Measurements from ENCODE around the gene SUCLG2.

Gene SUCLG2

DNA sequence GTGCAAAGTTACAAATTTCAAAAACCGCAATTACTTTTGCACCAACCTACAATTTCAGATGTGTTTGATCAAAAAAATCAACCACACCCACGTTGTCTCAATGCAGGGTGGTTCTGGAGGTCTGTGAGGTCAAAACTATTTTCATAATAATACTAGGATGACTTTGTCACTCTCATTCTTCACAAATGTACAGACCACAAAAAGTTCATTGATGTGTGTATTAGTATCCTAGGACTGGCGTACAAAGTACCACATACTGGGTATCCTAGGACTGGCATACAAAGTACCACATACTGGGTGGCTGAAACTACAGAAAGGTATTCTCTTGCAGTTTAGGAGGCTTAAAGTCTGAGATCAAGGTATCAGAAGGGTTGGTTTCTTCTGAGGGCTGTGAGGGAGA lies 13.0 kb downstream of the SUCLG2 start:
- Histone ChIP-seq H3K9me3 (ENCODE audit: control insufficient read depth, low read length) (no peaks in the 10 kb centered on the region), H3K27ac (ENCODE audit: insufficient read depth, low read length, poor library complexity, severe bottlenecking) (no peak overlapping the region), H3K36me3 (ENCODE audit: control insufficient read depth, insufficient read depth, low read length) (no peaks in the 10 kb centered on the region), H3K4me3 (ENCODE audit: insufficient read depth, low read depth, low read length, poor library complexity, severe bottlenecking) (no peak overlapping the region), H3K4me1 (ENCODE audit: control insufficient read depth, insufficient read depth, low read length, poor library complexity, severe bottlenecking) (no peaks in the 10 kb centered on the region), H3K27me3 (replicated peaks; ENCODE audit: control insufficient read depth, insufficient read depth, low read length, poor library complexity, severe bottlenecking) (no peaks in the 10 kb centered on the region)
- no peak for DNase-seq

DNA sequence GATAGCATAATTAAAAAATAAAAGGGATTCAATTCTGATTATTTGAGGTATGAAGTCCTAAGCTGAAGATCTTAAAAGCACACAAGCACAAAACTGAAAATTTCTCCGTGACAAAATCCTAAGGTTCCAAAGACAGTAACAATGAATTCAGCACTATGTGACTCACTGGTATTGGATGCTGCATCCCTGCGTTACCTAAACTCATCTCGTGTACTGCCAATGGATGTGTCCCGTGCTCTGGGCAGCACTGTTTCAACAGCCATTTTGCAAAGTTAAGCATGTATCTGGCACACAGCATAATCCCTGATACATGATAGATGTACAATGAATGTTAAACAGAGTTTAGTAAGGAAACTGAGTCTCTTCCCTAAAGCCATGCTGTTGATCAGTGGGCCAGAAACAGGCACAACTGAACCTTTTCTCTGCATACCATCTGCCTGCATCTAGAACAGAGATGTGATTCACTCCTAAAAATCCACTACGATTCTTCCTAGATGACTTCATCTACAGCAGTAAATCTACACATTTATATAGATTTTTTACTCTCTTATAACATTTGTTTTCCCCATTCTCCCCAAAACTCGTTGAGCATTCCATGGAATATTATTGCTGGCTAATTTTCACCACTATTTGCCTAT lies 14.3 kb downstream of the SUCLG2 start:
- no peak for DNase-seq
- no peak overlapping the region for H3K4me3 ChIP-seq (ENCODE audit: insufficient read depth, low read depth, low read length, poor library complexity, severe bottlenecking)

DNA sequence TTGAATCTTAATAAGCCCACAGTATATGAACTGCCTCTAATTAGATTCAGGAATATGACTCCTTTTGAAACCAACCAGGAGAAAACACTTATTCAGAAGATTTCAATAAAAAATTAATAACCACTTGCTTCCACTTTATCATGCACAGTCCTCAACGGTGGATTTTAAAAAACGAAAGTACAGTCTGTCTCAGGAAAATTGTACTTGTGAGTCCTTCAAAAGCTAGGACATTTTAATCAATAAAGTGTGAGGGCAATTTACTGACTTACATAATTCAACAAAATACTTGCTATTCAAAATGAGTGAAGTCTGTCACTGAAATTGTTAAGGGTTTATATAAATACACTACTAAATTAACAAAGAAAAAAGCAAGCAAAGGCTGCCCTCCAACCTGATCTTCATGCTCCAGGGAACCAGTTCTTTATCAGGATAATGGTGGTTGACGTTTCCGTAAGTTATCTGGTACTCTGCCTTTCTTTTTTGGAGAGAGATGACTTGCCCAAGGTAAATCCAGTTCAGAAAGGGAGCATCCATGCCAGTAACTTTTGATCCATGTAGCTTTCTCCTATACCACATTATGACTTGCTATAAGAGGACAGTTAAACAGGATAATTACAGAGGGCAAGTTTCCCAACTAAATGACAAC lies 17.0 kb downstream of the SUCLG2 start:
- no peak for DNase-seq
- Histone ChIP-seq H3K4me1 (ENCODE audit: control insufficient read depth, insufficient read depth, low read length, poor library complexity, severe bottlenecking) (no peaks in the 10 kb centered on the region), H3K27me3 (replicated peaks; ENCODE audit: control insufficient read depth, insufficient read depth, low read length, poor library complexity, severe bottlenecking) (no peaks in the 10 kb centered on the region), H3K9me3 (ENCODE audit: control insufficient read depth, low read length) (no peaks in the 10 kb centered on the region), H3K36me3 (ENCODE audit: control insufficient read depth, insufficient read depth, low read length) (no peaks in the 10 kb centered on the region), H3K4me3 (ENCODE audit: insufficient read depth, low read depth, low read length, poor library complexity, severe bottlenecking) (no peak overlapping the region), H3K27ac (ENCODE audit: insufficient read depth, low read length, poor library complexity, severe bottlenecking) (no peak overlapping the region)

More for the DNA sequence above, 14.3 kb downstream of the SUCLG2 start:
- H3K27ac ChIP-seq (ENCODE audit: insufficient read depth, low read length, poor library complexity, severe bottlenecking): no peak overlapping the region
- no peaks in the 10 kb centered on the region for H3K27me3 ChIP-seq (replicated peaks; ENCODE audit: control insufficient read depth, insufficient read depth, low read length, poor library complexity, severe bottlenecking)
- H3K36me3 ChIP-seq (ENCODE audit: control insufficient read depth, insufficient read depth, low read length): no peaks in the 10 kb centered on the region
- H3K4me1 ChIP-seq (ENCODE audit: control insufficient read depth, insufficient read depth, low read length, poor library complexity, severe bottlenecking): no peaks in the 10 kb centered on the region
- H3K9me3 ChIP-seq (ENCODE audit: control insufficient read depth, low read length): no peaks in the 10 kb centered on the region

- H3K27ac ChIP-seq (ENCODE audit: insufficient read depth, low read length, poor library complexity, severe bottlenecking): no peak overlapping the region
- H3K27me3 ChIP-seq (replicated peaks; ENCODE audit: control insufficient read depth, insufficient read depth, low read length, poor library complexity, severe bottlenecking): no peaks in the 10 kb centered on the region
- H3K4me1 ChIP-seq (ENCODE audit: control insufficient read depth, insufficient read depth, low read length, poor library complexity, severe bottlenecking): no peaks in the 10 kb centered on the region
- no peak for DNase-seq
- no peaks in the 10 kb centered on the region for H3K36me3 ChIP-seq (ENCODE audit: control insufficient read depth, insufficient read depth, low read length)
- H3K9me3 ChIP-seq (ENCODE audit: control insufficient read depth, low read length): no peaks in the 10 kb centered on the region
- H3K4me3 ChIP-seq (ENCODE audit: insufficient read depth, low read depth, low read length, poor library complexity, severe bottlenecking): no peak overlapping the region
Measured at GRCh38 chr3:67635806-67636205, 18.6 kb downstream of the SUCLG2 start.

GRCh38 chr3:67635257-67635656 lies 19.2 kb downstream of the SUCLG2 start:
- Histone ChIP-seq H3K9me3 (ENCODE audit: control insufficient read depth, low read length) (no peaks in the 10 kb centered on the region), H3K27me3 (replicated peaks; ENCODE audit: control insufficient read depth, insufficient read depth, low read length, poor library complexity, severe bottlenecking) (no peaks in the 10 kb centered on the region), H3K36me3 (ENCODE audit: control insufficient read depth, insufficient read depth, low read length) (no peaks in the 10 kb centered on the region), H3K4me1 (ENCODE audit: control insufficient read depth, insufficient read depth, low read length, poor library complexity, severe bottlenecking) (no peaks in the 10 kb centered on the region), H3K4me3 (ENCODE audit: insufficient read depth, low read depth, low read length, poor library complexity, severe bottlenecking) (no peak overlapping the region), H3K27ac (ENCODE audit: insufficient read depth, low read length, poor library complexity, severe bottlenecking) (no peak overlapping the region)
- no peak for DNase-seq

DNA sequence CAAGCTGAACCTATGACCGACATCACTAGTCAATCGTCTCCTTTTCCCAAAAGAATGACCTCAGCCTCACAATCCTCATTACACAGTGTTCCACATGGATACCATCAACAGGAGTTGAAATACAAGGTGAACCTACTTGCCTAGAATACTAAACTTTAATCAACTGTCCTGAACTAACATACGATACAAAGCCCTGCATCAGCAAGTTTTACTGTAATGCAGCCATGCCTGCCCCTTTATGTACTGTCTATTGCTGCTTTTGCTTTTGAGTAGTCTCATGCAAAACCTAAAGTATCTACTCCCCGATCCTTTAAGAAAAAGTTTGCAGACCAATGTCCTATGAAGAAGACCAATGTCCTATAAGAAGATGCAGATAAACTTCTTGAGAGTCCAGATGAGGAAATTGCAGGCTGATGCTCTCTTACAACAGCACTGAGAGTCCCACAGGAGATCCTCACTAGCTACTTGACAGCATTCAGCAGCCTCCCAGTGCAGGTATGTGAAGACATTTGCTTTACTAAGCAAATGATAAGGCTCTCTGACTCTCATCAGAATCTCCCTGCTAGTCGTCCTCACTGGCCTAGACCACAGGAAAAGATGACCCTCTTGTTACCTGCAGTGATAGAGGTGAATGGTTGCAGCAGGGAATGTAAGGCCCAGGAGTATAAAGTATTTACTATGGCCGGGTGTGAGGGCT lies 23.6 kb downstream of the SUCLG2 start:
- no peak overlapping the region for H3K4me3 ChIP-seq (ENCODE audit: insufficient read depth, low read depth, low read length, poor library complexity, severe bottlenecking)
- DNase-seq: no peak
- H3K27me3 ChIP-seq (replicated peaks; ENCODE audit: control insufficient read depth, insufficient read depth, low read length, poor library complexity, severe bottlenecking): no peaks in the 10 kb centered on the region

GRCh38 chr3:67624687-67625086 lies 29.7 kb downstream of the SUCLG2 start:
- peaks cover 4% of the 10 kb centered on the region for H3K4me1 ChIP-seq (ENCODE audit: control insufficient read depth, insufficient read depth, low read length, poor library complexity, severe bottlenecking)
- no peak for DNase-seq
- no peaks in the 10 kb centered on the region for H3K27me3 ChIP-seq (replicated peaks; ENCODE audit: control insufficient read depth, insufficient read depth, low read length, poor library complexity, severe bottlenecking)
- H3K27ac ChIP-seq (ENCODE audit: insufficient read depth, low read length, poor library complexity, severe bottlenecking): no peak overlapping the region
- no peak overlapping the region for H3K4me3 ChIP-seq (ENCODE audit: insufficient read depth, low read depth, low read length, poor library complexity, severe bottlenecking)
- peaks cover 6% of the 10 kb centered on the region for H3K36me3 ChIP-seq (ENCODE audit: control insufficient read depth, insufficient read depth, low read length)
- no peaks in the 10 kb centered on the region for H3K9me3 ChIP-seq (ENCODE audit: control insufficient read depth, low read length)

More for the DNA sequence above, 23.6 kb downstream of the SUCLG2 start:
- H3K27ac ChIP-seq (ENCODE audit: insufficient read depth, low read length, poor library complexity, severe bottlenecking): no peak overlapping the region
- H3K9me3 ChIP-seq (ENCODE audit: control insufficient read depth, low read length): no peaks in the 10 kb centered on the region
- H3K4me1 ChIP-seq (ENCODE audit: control insufficient read depth, insufficient read depth, low read length, poor library complexity, severe bottlenecking): no peaks in the 10 kb centered on the region
- H3K36me3 ChIP-seq (ENCODE audit: control insufficient read depth, insufficient read depth, low read length): peaks cover 6% of the 10 kb centered on the region

GRCh38 chr3:67624078-67624477 lies 30.3 kb downstream of the SUCLG2 start:
- Histone ChIP-seq H3K4me1 (ENCODE audit: control insufficient read depth, insufficient read depth, low read length, poor library complexity, severe bottlenecking) (peaks cover 4% of the 10 kb centered on the region), H3K4me3 (ENCODE audit: insufficient read depth, low read depth, low read length, poor library complexity, severe bottlenecking) (no peak overlapping the region), H3K9me3 (ENCODE audit: control insufficient read depth, low read length) (no peaks in the 10 kb centered on the region), H3K36me3 (ENCODE audit: control insufficient read depth, insufficient read depth, low read length) (peaks cover 6% of the 10 kb centered on the region), H3K27ac (ENCODE audit: insufficient read depth, low read length, poor library complexity, severe bottlenecking) (no peak overlapping the region), H3K27me3 (replicated peaks; ENCODE audit: control insufficient read depth, insufficient read depth, low read length, poor library complexity, severe bottlenecking) (no peaks in the 10 kb centered on the region)
- no peak for DNase-seq

GRCh38 chr3:67622652-67623051 lies 31.8 kb downstream of the SUCLG2 start:
- DNase-seq: no peak
- Histone ChIP-seq H3K4me1 (ENCODE audit: control insufficient read depth, insufficient read depth, low read length, poor library complexity, severe bottlenecking) (peaks cover 4% of the 10 kb centered on the region), H3K27ac (ENCODE audit: insufficient read depth, low read length, poor library complexity, severe bottlenecking) (no peak overlapping the region), H3K9me3 (ENCODE audit: control insufficient read depth, low read length) (no peaks in the 10 kb centered on the region), H3K27me3 (replicated peaks; ENCODE audit: control insufficient read depth, insufficient read depth, low read length, poor library complexity, severe bottlenecking) (no peaks in the 10 kb centered on the region), H3K36me3 (ENCODE audit: control insufficient read depth, insufficient read depth, low read length) (peaks cover 14% of the 10 kb centered on the region), H3K4me3 (ENCODE audit: insufficient read depth, low read depth, low read length, poor library complexity, severe bottlenecking) (no peak overlapping the region)

DNA sequence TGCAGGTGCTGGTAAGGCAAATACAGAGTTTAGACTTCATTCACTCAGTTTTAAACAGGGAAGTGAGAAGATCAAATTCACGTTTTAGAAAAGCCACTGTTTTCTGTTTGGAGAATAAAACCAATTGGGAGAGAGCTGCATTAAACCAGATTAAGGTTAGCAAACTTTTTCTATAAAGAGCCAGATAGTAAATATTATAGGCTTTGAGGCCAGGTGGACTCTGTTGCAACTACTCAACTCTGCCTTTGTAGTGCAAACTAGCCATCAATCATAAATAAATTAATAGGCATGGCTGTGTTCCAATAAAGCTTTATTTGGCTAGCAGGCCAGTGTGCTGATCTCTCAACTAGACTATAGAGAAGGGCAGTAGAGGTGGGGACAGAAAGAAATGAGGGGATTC lies 33.5 kb downstream of the SUCLG2 start:
- H3K27me3 ChIP-seq (replicated peaks; ENCODE audit: control insufficient read depth, insufficient read depth, low read length, poor library complexity, severe bottlenecking): no peaks in the 10 kb centered on the region
- no peaks in the 10 kb centered on the region for H3K9me3 ChIP-seq (ENCODE audit: control insufficient read depth, low read length)
- DNase-seq: no peak
- no peak overlapping the region for H3K27ac ChIP-seq (ENCODE audit: insufficient read depth, low read length, poor library complexity, severe bottlenecking)
- H3K4me3 ChIP-seq (ENCODE audit: insufficient read depth, low read depth, low read length, poor library complexity, severe bottlenecking): no peak overlapping the region
- H3K4me1 ChIP-seq (ENCODE audit: control insufficient read depth, insufficient read depth, low read length, poor library complexity, severe bottlenecking): peaks cover 4% of the 10 kb centered on the region
- H3K36me3 ChIP-seq (ENCODE audit: control insufficient read depth, insufficient read depth, low read length): peaks cover 21% of the 10 kb centered on the region
